ENCODE measurements around the gene ADH7. TPM values are rescaled to one million over a fixed set of nuclear protein-coding genes. Genes with fewer than 3 reads are reported as not detected.
"Not testable (repeated sequence)": the region's sequence is repeated elsewhere in the genome, so short reads cannot be mapped to it uniquely, and the experiment has no call there.

The ADH7 gene
- total and polyA plus RNA-seq, 2 of the 4 experiments (the other 2 are of a cell fraction): not detected

DNA sequence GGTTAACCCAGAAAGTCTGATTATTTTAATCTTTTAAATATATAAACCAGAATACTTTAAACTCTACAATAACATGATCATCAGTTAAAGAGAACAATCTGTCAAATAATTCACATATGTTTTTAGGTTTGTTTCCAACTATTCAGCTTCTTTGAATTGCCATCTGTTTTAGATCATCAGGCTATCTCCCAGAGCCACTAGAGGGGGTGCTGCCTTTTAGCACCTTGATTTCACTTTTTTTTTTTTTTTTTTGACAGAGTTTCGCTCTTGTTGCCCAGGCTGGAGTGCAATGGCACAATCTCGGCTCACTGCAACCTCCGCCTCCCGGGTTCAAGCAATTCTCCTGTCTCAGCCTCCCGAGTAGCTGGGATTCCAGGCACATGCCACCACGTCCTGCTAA is 57.8 kb downstream of the ADH7 start:
- dilution Hi-C loops (cut with HindIII; ENCODE audit: low sequenced_read_pairs, unreplicated experiment): not testable (repeated sequence)
- CTCF ChIA-PET: interaction anchor here (0.6 to 1.0 kb wide), 5 partner anchors 14 to 1088 kb away, joined by 3 to 5 read pairs (median 4); no protein-coding TSS in a partner anchor

DNA sequence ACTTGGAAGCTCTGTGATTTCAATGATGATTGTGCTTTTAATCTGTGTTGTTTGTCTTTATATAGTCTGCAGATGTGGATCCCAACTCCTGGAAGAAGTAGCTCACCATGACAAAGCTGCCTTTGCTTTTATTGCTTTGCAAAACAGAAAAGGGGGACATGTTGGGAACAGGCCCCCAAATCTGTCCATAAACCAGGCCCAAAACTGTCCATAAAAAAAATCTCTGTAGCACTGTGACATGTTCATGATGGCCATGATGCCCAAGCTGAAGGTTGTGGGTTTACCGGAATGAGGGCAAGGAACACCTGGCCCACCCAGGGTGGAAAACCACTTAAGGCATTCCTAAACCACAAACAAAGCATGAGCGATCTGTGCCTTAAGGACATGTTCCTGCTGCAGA is 62.7 kb downstream of the ADH7 start:
- H2BK5ac ChIP-seq (ENCODE audit: low read depth, low read length, poor library complexity, severe bottlenecking); DNase-seq; H2AFZ ChIP-seq (replicated peaks; ENCODE audit: low read length, poor library complexity); H4K8ac ChIP-seq (ENCODE audit: low read depth in 2 of 2, low read length in 2 of 2); H3K9ac ChIP-seq (ENCODE audit: low read depth, low read length); in situ Hi-C loops (cut with MboI; ENCODE audit: low sequenced_read_pairs); H3K4me3 ChIP-seq (ENCODE audit: insufficient read depth, low read depth, low read length); H3K36me3 ChIP-seq (ENCODE audit: control insufficient read depth, insufficient read depth, low read length); H3K27ac ChIP-seq (ENCODE audit: insufficient read depth, low read length); H4K20me1 ChIP-seq (ENCODE audit: insufficient read depth, low read length); H3K56ac ChIP-seq (ENCODE audit: extremely low read depth, insufficient read depth, low read length); H2BK120ac ChIP-seq (ENCODE audit: low read depth, low read length); H3K9me1 ChIP-seq (ENCODE audit: insufficient read depth, low read length); H3K18ac ChIP-seq (ENCODE audit: low read depth, low read length); H3K79me1 ChIP-seq (ENCODE audit: low read depth in 1 of 2, low read length in 2 of 2); dilution Hi-C loops (cut with HindIII; ENCODE audit: low sequenced_read_pairs, unreplicated experiment); H4K91ac ChIP-seq (ENCODE audit: insufficient read depth, low read depth, low read length); H3K14ac ChIP-seq (replicated peaks; ENCODE audit: low read depth, low read length); H3K9me3 ChIP-seq (ENCODE audit: control insufficient read depth, insufficient read depth, low read length); H3K4me2 ChIP-seq (ENCODE audit: low read depth, low read length); ATAC-seq (ENCODE audit: low read depth); H2AK5ac ChIP-seq (ENCODE audit: low read depth, low read length); POLR2A ChIA-PET (ENCODE audit: unreplicated experiment); H3K27me3 ChIP-seq (ENCODE audit: control insufficient read depth, insufficient read depth, low read length); intact Hi-C loops (cut with micrococcal nuclease); H3K4me1 ChIP-seq (ENCODE audit: control insufficient read depth, insufficient read depth, low read length); H2BK20ac ChIP-seq (ENCODE audit: low read depth, low read length); H4K5ac ChIP-seq (ENCODE audit: low read depth, low read length); BruUV-seq (replicated peaks); H3K23ac ChIP-seq (ENCODE audit: low read depth, low read length); CTCF ChIA-PET; H2BK15ac ChIP-seq (ENCODE audit: low read depth, low read length); H2AK9ac ChIP-seq (replicated peaks; ENCODE audit: low read depth, low read length, poor library complexity); H3K4ac ChIP-seq (ENCODE audit: low read depth, low read length): not testable (repeated sequence)
- no CpG with 5 or more reads among the region's 2 CpGs for WGBS, 2 experiments (ENCODE audit: extremely low coverage in 2 of 2, insufficient read length in 1 of 2)

More for the DNA sequence above, 57.8 kb downstream of the ADH7 start:
- H3K27me3 ChIP-seq (ENCODE audit: control insufficient read depth, insufficient read depth, low read length); H2BK20ac ChIP-seq (ENCODE audit: low read depth, low read length); BruUV-seq (replicated peaks); H3K4me2 ChIP-seq (ENCODE audit: low read depth, low read length); H3K9me3 ChIP-seq (ENCODE audit: control insufficient read depth, insufficient read depth, low read length); POLR2A ChIA-PET (ENCODE audit: unreplicated experiment); H3K4me1 ChIP-seq (ENCODE audit: control insufficient read depth, insufficient read depth, low read length); intact Hi-C loops (cut with micrococcal nuclease); H3K23ac ChIP-seq (ENCODE audit: low read depth, low read length); H3K56ac ChIP-seq (ENCODE audit: extremely low read depth, insufficient read depth, low read length); H3K9me1 ChIP-seq (ENCODE audit: insufficient read depth, low read length); H4K20me1 ChIP-seq (ENCODE audit: insufficient read depth, low read length); H3K4me3 ChIP-seq (ENCODE audit: insufficient read depth, low read depth, low read length); H2AFZ ChIP-seq (replicated peaks; ENCODE audit: low read length, poor library complexity); H3K36me3 ChIP-seq (ENCODE audit: control insufficient read depth, insufficient read depth, low read length); H2BK5ac ChIP-seq (ENCODE audit: low read depth, low read length, poor library complexity, severe bottlenecking); H4K8ac ChIP-seq (ENCODE audit: low read depth in 2 of 2, low read length in 2 of 2); H3K79me1 ChIP-seq (ENCODE audit: low read depth in 1 of 2, low read length in 2 of 2); H2AK9ac ChIP-seq (replicated peaks; ENCODE audit: low read depth, low read length, poor library complexity); H2AK5ac ChIP-seq (ENCODE audit: low read depth, low read length); H3K9ac ChIP-seq (ENCODE audit: low read depth, low read length); in situ Hi-C loops (cut with MboI; ENCODE audit: low sequenced_read_pairs); H4K91ac ChIP-seq (ENCODE audit: insufficient read depth, low read depth, low read length): not testable (repeated sequence)
- DNase-seq (peak; percentile 50), ATAC-seq (ENCODE audit: low read depth) (peak; percentile 48)
- Histone ChIP-seq H2BK120ac (ENCODE audit: low read depth, low read length) (peak overlapping the region; percentile 63; the same call in 1 of the 2 replicates), H4K5ac (ENCODE audit: low read depth, low read length) (peak overlapping the region; percentile 99; the same call in 1 of the 2 replicates), H2BK15ac (ENCODE audit: low read depth, low read length) (0 out of 3 replicates have a peak overlapping the region, but pooled peaks have one; percentile 62), H3K18ac (ENCODE audit: low read depth, low read length) (peak overlapping the region; percentile 99), H3K27ac (ENCODE audit: insufficient read depth, low read length) (peak overlapping the region; percentile 87; the same call in 1 of the 2 replicates), H3K4ac (ENCODE audit: low read depth, low read length) (peak overlapping the region; percentile 67; the same call in 1 of the 2 replicates), H3K14ac (replicated peaks; ENCODE audit: low read depth, low read length) (0 out of 2 replicates have a peak overlapping the region, but pooled peaks have one; percentile 14)
- WGBS, 2 experiments (ENCODE audit: extremely low coverage in 2 of 2, insufficient read length in 1 of 2): no CpG with 5 or more reads among the region's 6 CpGs
- TF ChIP-seq, protein P1, sequence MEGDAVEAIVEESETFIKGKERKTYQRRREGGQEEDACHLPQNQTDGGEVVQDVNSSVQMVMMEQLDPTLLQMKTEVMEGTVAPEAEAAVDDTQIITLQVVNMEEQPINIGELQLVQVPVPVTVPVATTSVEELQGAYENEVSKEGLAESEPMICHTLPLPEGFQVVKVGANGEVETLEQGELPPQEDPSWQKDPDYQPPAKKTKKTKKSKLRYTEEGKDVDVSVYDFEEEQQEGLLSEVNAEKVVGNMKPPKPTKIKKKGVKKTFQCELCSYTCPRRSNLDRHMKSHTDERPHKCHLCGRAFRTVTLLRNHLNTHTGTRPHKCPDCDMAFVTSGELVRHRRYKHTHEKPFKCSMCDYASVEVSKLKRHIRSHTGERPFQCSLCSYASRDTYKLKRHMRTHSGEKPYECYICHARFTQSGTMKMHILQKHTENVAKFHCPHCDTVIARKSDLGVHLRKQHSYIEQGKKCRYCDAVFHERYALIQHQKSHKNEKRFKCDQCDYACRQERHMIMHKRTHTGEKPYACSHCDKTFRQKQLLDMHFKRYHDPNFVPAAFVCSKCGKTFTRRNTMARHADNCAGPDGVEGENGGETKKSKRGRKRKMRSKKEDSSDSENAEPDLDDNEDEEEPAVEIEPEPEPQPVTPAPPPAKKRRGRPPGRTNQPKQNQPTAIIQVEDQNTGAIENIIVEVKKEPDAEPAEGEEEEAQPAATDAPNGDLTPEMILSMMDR (conservative IDR thresholded peaks at IDR 0.05; ENCODE audit: low read depth, low read length): peak; percentile 40
